HL-60 (cell line): ENCODE results near the gene DIRAS2.

Source experiments
- POLR2AphosphoS5 ChIP-seq: IDR thresholded peaks from 2 replicates; pipeline ENCODE4 v1.6.1; 2012; ENCODE audit warnings: low read depth
- SPI1 ChIP-seq: IDR thresholded peaks from 2 replicates; pipeline ENCODE4 v1.6.1; 2012; ENCODE audit warnings: low read depth, mild to moderate bottlenecking, borderline replicate concordance
- TF ChIP-seq, protein P1 (sequence below): IDR thresholded peaks from one replicate; pipeline ENCODE4 v1.5.1; 2011; ENCODE audit warnings: low read length, control low read depth, inconsistent platforms; ENCODE audit not compliant: insufficient read depth
- TF ChIP-seq, protein P2 (sequence below): IDR thresholded peaks from 2 replicates; pipeline ENCODE4 v1.6.1; 2012; ENCODE audit warnings: low read depth; ENCODE audit not compliant: insufficient replicate concordance

DNA sequence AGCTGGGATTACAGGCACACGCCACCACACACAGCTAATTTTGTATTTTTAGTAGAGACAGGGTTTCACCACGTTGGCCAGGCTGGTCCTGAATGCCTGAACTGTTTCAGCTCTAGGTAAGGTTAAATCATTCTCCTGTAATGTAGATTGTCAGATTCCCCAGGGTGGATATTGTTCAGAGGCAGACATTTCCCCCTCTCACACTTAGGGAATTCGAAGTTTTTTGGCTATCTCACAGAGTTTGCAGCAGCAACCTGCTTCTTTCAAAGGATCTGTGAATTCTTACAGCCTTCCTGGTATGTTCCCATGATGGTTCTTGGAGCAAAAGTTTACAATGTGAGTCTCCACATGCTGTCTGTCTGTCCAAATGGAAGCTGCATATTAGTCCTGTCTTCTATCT, 15.6 kb upstream of the DIRAS2 start:
- TF ChIP-seq, protein P1, sequence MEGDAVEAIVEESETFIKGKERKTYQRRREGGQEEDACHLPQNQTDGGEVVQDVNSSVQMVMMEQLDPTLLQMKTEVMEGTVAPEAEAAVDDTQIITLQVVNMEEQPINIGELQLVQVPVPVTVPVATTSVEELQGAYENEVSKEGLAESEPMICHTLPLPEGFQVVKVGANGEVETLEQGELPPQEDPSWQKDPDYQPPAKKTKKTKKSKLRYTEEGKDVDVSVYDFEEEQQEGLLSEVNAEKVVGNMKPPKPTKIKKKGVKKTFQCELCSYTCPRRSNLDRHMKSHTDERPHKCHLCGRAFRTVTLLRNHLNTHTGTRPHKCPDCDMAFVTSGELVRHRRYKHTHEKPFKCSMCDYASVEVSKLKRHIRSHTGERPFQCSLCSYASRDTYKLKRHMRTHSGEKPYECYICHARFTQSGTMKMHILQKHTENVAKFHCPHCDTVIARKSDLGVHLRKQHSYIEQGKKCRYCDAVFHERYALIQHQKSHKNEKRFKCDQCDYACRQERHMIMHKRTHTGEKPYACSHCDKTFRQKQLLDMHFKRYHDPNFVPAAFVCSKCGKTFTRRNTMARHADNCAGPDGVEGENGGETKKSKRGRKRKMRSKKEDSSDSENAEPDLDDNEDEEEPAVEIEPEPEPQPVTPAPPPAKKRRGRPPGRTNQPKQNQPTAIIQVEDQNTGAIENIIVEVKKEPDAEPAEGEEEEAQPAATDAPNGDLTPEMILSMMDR = no peak
- TF ChIP-seq, protein P2, sequence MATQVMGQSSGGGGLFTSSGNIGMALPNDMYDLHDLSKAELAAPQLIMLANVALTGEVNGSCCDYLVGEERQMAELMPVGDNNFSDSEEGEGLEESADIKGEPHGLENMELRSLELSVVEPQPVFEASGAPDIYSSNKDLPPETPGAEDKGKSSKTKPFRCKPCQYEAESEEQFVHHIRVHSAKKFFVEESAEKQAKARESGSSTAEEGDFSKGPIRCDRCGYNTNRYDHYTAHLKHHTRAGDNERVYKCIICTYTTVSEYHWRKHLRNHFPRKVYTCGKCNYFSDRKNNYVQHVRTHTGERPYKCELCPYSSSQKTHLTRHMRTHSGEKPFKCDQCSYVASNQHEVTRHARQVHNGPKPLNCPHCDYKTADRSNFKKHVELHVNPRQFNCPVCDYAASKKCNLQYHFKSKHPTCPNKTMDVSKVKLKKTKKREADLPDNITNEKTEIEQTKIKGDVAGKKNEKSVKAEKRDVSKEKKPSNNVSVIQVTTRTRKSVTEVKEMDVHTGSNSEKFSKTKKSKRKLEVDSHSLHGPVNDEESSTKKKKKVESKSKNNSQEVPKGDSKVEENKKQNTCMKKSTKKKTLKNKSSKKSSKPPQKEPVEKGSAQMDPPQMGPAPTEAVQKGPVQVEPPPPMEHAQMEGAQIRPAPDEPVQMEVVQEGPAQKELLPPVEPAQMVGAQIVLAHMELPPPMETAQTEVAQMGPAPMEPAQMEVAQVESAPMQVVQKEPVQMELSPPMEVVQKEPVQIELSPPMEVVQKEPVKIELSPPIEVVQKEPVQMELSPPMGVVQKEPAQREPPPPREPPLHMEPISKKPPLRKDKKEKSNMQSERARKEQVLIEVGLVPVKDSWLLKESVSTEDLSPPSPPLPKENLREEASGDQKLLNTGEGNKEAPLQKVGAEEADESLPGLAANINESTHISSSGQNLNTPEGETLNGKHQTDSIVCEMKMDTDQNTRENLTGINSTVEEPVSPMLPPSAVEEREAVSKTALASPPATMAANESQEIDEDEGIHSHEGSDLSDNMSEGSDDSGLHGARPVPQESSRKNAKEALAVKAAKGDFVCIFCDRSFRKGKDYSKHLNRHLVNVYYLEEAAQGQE = no peak
- TF ChIP-seq POLR2AphosphoS5 (no peak), SPI1 (no peak)
